GDM1 (cell line): ENCODE results near the gene OFD1.

ENCODE experiments used
- DNase-seq: peaks from one replicate; lab custom pipeline; 2025; lab: John Stamatoyannopoulos, UW

OFD1 gene

GRCh38 chrX:13754765-13755164, 20.2 kb downstream of the OFD1 start:
- no peak for DNase-seq

DNA sequence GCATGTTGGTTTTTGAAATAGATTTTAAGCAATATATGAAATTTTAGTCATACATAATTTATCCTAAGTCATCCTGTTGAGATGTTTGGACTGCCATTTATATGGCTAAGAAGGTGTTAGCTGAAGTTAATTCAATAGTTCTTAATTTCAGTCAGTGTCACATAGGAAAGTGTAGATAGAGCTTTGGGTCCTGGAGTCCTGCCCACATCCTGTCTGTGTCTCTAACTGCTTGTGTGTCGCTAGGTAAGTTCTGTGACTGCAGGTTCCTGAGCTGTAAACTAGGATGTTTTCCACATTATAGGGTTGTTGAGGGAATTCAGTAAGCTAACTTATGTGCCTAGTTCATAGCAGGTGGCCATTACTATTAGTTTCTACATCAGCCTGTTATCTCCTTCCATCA, 20.7 kb downstream of the OFD1 start:
- DNase-seq, result no peak

GRCh38 chrX:13756381-13756780, 21.8 kb downstream of the OFD1 start:
- no peak for DNase-seq

DNA sequence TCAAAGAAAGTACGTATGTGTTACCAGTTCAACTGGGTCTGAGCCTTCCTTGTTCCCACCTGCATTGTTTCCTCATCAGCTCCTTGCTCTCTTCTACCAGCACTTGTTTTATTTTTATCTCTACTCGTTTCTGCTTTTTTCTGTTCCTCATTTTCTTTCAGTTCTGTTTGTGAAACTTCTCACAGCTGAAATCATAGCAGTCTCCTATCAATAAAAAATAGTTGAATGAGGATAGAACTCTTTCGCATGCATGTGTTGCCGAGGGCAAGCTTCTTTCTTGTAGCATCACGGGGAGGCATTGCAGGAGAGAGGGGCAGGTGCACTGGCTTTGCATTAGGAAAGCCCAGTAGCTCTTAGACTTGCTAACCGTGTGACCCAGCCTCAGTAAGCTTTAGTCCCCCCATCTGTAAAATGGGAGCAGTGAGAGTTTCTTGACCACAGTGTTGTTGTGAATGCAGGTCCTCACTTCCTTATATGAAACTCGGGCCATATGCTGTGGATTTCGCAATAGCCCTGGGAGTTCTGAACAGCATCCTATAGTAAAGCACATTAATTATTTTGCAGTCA, 24.7 kb downstream of the OFD1 start:
- no peak for DNase-seq

DNA sequence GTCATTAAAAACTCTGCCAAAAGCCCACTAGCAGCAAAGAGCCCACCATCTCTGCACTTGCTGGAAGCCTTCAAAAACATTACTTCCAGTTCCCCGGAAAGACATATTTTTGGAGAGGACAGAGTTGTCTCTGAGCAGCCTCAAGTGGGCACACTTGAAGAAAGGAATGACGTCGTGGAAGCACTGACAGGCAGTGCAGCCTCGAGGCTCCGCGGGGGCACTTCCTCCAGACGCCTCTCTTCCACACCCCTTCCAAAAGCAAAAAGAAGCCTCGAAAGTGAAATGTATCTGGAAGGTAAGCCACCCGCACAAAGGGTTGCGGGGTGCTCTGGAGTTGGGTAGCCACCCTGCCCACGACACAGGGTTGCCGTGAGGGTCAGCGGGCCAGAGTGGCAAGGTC, 25.9 kb downstream of the OFD1 start:
- DNase-seq, result no peak

DNA sequence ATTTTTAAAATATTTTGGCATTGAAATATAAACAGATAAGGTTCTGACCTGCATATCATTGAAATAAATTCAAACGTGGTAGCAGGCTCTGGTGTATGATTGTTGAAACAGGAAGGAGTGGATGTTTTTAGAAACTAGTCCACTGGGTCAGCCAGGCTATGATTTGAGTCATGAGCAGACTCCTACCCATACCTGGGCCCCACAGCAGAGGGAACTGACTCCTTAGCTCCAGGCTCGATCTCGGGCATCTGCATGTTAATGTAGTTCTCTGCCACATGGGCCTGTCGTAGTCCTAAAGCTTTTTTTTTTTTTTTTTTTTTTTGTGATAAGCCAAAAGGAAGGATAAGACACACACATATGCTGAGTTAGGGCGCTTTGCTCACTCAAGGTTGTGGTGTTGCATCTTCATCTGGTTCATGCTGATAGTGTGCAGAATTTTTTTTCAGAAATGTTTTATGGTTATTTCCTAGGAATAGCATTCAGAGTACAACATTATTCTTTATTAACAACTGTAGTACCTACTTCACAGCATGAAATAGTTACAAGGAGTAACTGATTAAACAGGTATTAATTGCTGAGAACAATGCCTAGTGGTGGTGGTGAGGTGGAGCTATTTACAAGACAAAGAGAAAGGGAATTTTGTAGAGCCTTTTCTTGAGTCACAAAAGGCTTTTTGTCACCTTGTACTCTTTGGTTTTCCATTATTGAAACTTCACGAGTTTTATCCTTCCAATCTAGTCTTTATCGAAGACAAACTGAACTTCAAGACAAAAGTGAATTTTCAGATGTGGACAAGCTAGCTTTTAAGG, 27.3 kb downstream of the OFD1 start:
- no peak for DNase-seq

- DNase-seq, result no peak
Observed at GRCh38 chrX:13763489-13763888, 28.9 kb downstream of the OFD1 start.

GRCh38 chrX:13764281-13764680, 29.7 kb downstream of the OFD1 start:
- no peak for DNase-seq

DNA sequence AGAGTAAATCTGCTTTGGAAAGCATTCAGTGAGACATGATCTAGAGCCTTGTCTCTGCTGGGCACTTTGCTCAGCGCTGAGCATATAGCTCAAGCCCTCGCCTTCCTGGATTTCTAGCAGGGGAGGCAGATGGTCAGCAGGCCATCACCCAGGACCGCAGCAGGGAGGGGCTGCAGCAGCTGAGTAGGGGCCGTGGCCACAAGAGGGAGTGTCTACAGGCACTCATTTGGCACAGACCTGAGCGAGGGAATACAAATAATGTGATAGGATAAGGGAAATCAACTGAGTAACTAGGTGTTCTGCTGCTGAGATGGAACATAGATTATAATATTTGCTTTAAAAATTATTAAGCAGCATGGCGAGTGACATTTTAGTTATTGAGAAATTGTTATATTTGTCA, 30.2 kb downstream of the OFD1 start:
- DNase-seq, result no peak

DNA sequence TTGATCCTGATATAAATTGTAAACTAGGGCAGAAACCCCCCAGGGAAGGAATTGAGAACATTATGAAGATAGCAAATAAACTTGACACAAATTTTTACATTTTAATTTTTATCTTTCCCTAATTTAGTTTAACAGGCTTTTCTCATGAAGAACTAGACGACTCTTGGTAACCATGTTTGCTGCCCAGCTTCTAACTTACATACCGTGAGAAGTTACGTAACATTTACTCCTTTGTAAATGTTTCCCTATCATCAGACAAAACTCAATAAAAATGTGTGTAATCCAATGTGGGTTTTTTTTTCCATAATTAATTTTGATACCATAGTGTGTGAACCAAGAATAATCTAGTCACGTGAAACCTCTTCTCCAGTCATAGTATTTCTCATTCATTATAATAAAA, 34.4 kb downstream of the OFD1 start:
- DNase-seq, result no peak

- no peak for DNase-seq
Observed at GRCh38 chrX:13770013-13770535, 35.5 kb downstream of the OFD1 start.

GRCh38 chrX:13774696-13775095, 40.1 kb downstream of the OFD1 start:
- DNase-seq, result no peak

- DNase-seq, result no peak
Observed at GRCh38 chrX:13775837-13776236, 41.3 kb downstream of the OFD1 start.

GRCh38 chrX:13776387-13776786, 41.8 kb downstream of the OFD1 start:
- DNase-seq, result no peak

DNA sequence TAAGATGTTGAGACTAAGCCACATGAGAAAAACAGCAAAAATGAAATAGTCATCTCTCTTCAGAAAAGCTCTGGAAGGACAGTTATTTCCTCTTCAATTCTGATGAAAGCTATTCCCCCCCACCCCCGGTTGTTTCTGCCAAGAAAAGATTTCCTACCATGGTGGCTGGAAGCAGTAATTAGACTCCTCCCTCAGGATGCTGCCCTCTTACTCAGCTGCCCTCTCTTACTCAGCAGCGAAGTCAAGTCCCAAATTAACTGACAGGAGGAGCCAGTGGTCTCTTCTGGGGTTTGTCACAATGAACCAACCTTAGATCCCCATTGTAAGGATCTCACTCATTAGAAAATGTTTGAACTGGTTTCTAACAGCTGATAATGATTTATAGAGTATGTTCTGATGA, 44.4 kb downstream of the OFD1 start:
- DNase-seq, result no peak

- DNase-seq, result no peak
Observed at GRCh38 chrX:13780868-13781427, 46.4 kb downstream of the OFD1 start.

GRCh38 chrX:13786048-13786447, 51.5 kb downstream of the OFD1 start:
- DNase-seq, result no peak

- no peak for DNase-seq
Observed at GRCh38 chrX:13790206-13791131, 55.9 kb downstream of the OFD1 start.

DNA sequence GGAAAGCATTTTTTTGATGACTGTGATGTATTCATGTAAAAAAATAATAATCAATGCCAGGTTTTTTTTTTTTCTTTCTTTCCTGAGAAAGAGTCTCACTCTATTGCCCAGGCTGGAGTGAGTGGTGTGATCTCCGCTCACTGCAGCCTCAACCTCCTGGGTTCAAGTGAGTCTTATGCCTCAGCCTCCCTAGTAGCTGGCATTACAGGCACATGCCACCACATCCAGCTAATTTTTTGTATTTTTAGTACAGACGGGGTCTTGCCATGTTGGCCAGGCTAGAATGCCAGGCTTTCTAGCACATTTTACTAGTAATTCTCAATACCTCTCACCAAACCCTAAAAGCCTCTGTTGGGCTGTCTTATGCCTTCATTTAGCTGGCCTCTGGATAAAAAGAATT, 56.6 kb downstream of the OFD1 start:
- DNase-seq, result no peak

DNA sequence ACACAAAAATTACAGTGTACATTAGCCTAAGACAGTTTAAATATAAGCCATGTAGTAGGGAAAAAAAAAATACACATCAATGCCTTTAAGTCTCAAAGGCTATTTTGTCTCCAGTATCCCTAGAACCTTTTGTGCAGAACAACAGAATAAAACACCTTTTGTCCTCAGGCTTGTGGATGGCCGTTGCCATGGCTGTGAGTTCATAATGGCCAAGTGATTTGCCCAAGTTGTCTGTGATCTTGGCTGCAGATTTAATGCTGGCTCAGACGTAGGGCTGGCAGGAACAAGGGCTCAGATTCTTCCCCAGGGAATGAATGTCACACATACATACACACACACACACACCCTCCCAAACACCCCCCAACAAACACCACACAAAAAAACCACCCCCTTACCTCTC, 57.0 kb downstream of the OFD1 start:
- DNase-seq, result no peak

DNA sequence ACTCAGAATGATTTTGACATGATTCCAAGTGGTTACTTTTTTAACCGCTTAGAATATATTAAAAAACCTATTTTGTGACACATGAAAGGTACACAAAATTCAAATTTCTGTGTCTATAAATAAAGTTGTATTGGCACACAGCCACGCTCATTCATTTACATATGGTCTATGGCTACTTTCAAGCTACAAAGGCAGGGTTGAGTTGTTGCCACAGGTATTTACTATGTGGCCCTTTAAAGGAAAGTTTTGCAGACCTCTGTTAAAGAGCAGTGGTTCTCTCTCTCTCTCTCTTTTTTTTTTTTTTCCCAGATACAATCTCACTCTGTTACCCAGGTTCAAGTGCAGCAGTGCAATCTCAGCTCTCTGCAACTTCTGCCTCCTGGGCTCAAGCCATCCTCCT, 59.3 kb downstream of the OFD1 start:
- no peak for DNase-seq

- no peak for DNase-seq
Observed at GRCh38 chrX:13794417-13794816, 59.9 kb downstream of the OFD1 start.
